Neuron (in vitro differentiated cells): ENCODE data around the gene LRRN4CL.
"Not testable (repeated sequence)": the region's sequence is repeated elsewhere in the genome, so short reads cannot be mapped to it uniquely, and the experiment has no call there.

ENCODE experiments used
- H2AFZ ChIP-seq: one replicate; pipeline ENCODE4 v1.6.1; 2013; ENCODE audit warnings: low read depth, mild to moderate bottlenecking, inconsistent platforms, low read length, moderate library complexity
- H3K27me3 ChIP-seq: one replicate; pipeline ENCODE4 v1.6.1; 2013; ENCODE audit warnings: low read length; ENCODE audit not compliant: insufficient read depth
- H3K36me3 ChIP-seq: one replicate; pipeline ENCODE4 v1.6.1; 2013; ENCODE audit warnings: low read length; ENCODE audit not compliant: insufficient read depth
- H3K4me1 ChIP-seq: one replicate; pipeline ENCODE4 v1.6.1; 2013; ENCODE audit warnings: low read length; ENCODE audit not compliant: insufficient read depth
- H3K4me3 ChIP-seq: 2 replicates; pipeline ENCODE4 v1.5.1; 2013; ENCODE audit warnings: mild to moderate bottlenecking, low read length, moderate library complexity
- H3K9me3 ChIP-seq: one replicate; pipeline ENCODE4 v1.6.1; 2013; ENCODE audit warnings: low read length

Gene LRRN4CL

GRCh38 chr11:62689421-62690183 is at the start of gene LRRN4CL:
LRRN4CL (minus strand) TSS chr11:62689530; CDS start chr11:62688508, 1,022 bp downstream.
- Histone ChIP-seq H3K4me3 (no peak within 1 kb of the TSS), H3K4me1 (no peaks in the 10 kb centered on the region), H2AFZ (no peak within 1 kb of the TSS), H3K27me3 (no peaks in the 10 kb centered on the region), H3K9me3 (no peaks in the 10 kb centered on the region), H3K36me3 (peaks cover 43% of the 10 kb centered on the region)

- no peak overlapping the region for H2AFZ ChIP-seq
- H3K9me3 ChIP-seq: no peaks in the 10 kb centered on the region
- H3K36me3 ChIP-seq: peaks cover 45% of the 10 kb centered on the region
- H3K4me1 ChIP-seq: no peaks in the 10 kb centered on the region
- H3K27me3 ChIP-seq: no peaks in the 10 kb centered on the region
- H3K4me3 ChIP-seq: no peak overlapping the region
Observed at GRCh38 chr11:62737196-62737595, 47.9 kb upstream of the LRRN4CL start.

- H3K27me3 ChIP-seq: no peaks in the 10 kb centered on the region
- no peak overlapping the region for H3K4me3 ChIP-seq
- peaks cover 25% of the 10 kb centered on the region for H3K36me3 ChIP-seq
- no peak overlapping the region for H2AFZ ChIP-seq
- peaks cover 9% of the 10 kb centered on the region for H3K4me1 ChIP-seq
- no peaks in the 10 kb centered on the region for H3K9me3 ChIP-seq
Observed at GRCh38 chr11:62732830-62733229, 43.5 kb upstream of the LRRN4CL start.

GRCh38 chr11:62730076-62730475 is 40.7 kb upstream of the LRRN4CL start:
- Histone ChIP-seq H3K4me3 (peak overlapping the region; percentile 85), H3K4me1 (peaks cover 17% of the 10 kb centered on the region), H3K36me3 (peaks cover 19% of the 10 kb centered on the region)
- not testable (repeated sequence) for H3K27me3 ChIP-seq, H2AFZ ChIP-seq, H3K9me3 ChIP-seq

GRCh38 chr11:62728171-62728988 is 39.0 kb upstream of the LRRN4CL start, which contains the start of gene TTC9C:
TTC9C (plus strand) TSS chr11:62728486; CDS start chr11:62728849, 363 bp downstream.
- H2AFZ ChIP-seq: peak within 1 kb of the TSS; percentile 66
- peaks cover 24% of the 10 kb centered on the region for H3K36me3 ChIP-seq
- no peaks in the 10 kb centered on the region for H3K27me3 ChIP-seq
- no peaks in the 10 kb centered on the region for H3K9me3 ChIP-seq
- H3K4me3 ChIP-seq: peak within 1 kb of the TSS; percentile 85
- H3K4me1 ChIP-seq: peaks cover 30% of the 10 kb centered on the region

GRCh38 chr11:62727872-62728170 is 38.5 kb upstream of the LRRN4CL start:
- Histone ChIP-seq H3K36me3 (peaks cover 24% of the 10 kb centered on the region), H3K4me3 (peak overlapping the region; percentile 85), H3K9me3 (no peaks in the 10 kb centered on the region), H2AFZ (peak overlapping the region; percentile 66), H3K27me3 (no peaks in the 10 kb centered on the region), H3K4me1 (peaks cover 30% of the 10 kb centered on the region)

- Histone ChIP-seq H3K4me3 (peak within 1 kb of the TSS; percentile 85), H3K9me3 (no peaks in the 10 kb centered on the region), H3K36me3 (peaks cover 27% of the 10 kb centered on the region), H3K27me3 (no peaks in the 10 kb centered on the region), H2AFZ (peak within 1 kb of the TSS; percentile 66), H3K4me1 (peaks cover 30% of the 10 kb centered on the region)
Observed at GRCh38 chr11:62727165-62727871, 38.0 kb upstream of the LRRN4CL start, which contains the start of gene HNRNPUL2. HNRNPUL2 (minus strand) TSS chr11:62727457; CDS start chr11:62727156, 301 bp downstream.

GRCh38 chr11:62726915-62727164 is 37.5 kb upstream of the LRRN4CL start:
- H3K27me3 ChIP-seq: no peaks in the 10 kb centered on the region
- peak overlapping the region; percentile 27 for H2AFZ ChIP-seq
- peak overlapping the region; percentile 85 for H3K4me3 ChIP-seq
- H3K36me3 ChIP-seq: peaks cover 32% of the 10 kb centered on the region
- H3K4me1 ChIP-seq: peaks cover 30% of the 10 kb centered on the region
- no peaks in the 10 kb centered on the region for H3K9me3 ChIP-seq

GRCh38 chr11:62726156-62726914 is 37.0 kb upstream of the LRRN4CL start:
- peaks cover 30% of the 10 kb centered on the region for H3K4me1 ChIP-seq
- H2AFZ ChIP-seq: no peak overlapping the region
- H3K36me3 ChIP-seq: peaks cover 37% of the 10 kb centered on the region
- peak overlapping the region; percentile 85 for H3K4me3 ChIP-seq
- no peaks in the 10 kb centered on the region for H3K27me3 ChIP-seq
- H3K9me3 ChIP-seq: no peaks in the 10 kb centered on the region

- Histone ChIP-seq H3K4me1 (peaks cover 30% of the 10 kb centered on the region), H3K9me3 (no peaks in the 10 kb centered on the region), H3K27me3 (no peaks in the 10 kb centered on the region), H2AFZ (no peak overlapping the region), H3K4me3 (peak overlapping the region; percentile 85), H3K36me3 (peaks cover 41% of the 10 kb centered on the region)
Observed at GRCh38 chr11:62725646-62726045, 36.3 kb upstream of the LRRN4CL start.

GRCh38 chr11:62724171-62724570 is 34.8 kb upstream of the LRRN4CL start:
- H3K27me3 ChIP-seq: no peaks in the 10 kb centered on the region
- H3K4me1 ChIP-seq: peaks cover 21% of the 10 kb centered on the region
- peaks cover 56% of the 10 kb centered on the region for H3K36me3 ChIP-seq
- H3K4me3 ChIP-seq: peak overlapping the region; percentile 85
- H3K9me3 ChIP-seq: no peaks in the 10 kb centered on the region
- no peak overlapping the region for H2AFZ ChIP-seq

GRCh38 chr11:62721994-62722393 is 32.7 kb upstream of the LRRN4CL start:
- no peak overlapping the region for H2AFZ ChIP-seq
- peaks cover 76% of the 10 kb centered on the region for H3K36me3 ChIP-seq
- H3K4me3 ChIP-seq: no peak overlapping the region
- H3K27me3 ChIP-seq: no peaks in the 10 kb centered on the region
- peaks cover 21% of the 10 kb centered on the region for H3K4me1 ChIP-seq
- H3K9me3 ChIP-seq: no peaks in the 10 kb centered on the region
